ENCODE measurements around the gene FAM222A. TPM values are rescaled to one million over a fixed set of nuclear protein-coding genes. Genes with fewer than 3 reads are reported as not detected.

Gene FAM222A
- total RNA-seq, 1 donor from 2014 or later: 2.5 TPM

DNA sequence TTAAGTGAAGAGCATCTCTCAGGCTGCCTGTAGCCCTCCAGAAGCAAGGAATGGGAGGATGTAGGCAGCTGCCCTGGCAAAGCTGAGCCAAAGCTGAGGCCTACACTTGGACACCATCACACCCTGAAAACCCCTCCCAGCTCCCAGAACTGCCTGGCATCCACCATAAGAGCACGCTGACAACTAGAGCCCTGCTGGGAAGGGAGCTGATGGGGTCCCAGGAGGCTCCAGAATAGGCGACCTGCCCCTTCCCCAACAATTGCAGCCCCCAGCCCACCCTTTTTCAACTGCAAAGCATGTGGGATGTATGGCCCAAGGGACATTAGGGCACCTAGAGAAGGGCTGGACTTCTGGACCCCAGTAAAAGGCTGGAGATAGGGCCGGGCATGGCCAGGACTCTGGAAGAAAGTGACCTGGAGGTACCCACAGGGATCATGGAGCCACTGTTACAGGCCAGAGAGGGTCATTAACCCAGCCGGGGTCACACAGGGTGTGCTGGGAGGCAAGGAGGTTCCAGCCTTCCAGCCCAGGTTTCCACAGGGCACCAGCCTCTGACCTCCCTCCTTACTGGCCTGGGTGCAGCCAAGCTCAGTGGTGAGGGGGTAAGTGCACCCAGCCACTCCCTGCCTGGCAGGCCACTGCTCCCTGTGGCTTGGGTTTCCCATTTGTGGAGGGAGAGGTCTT lies 27.8 kb downstream of the FAM222A start:
- H3K9me3 ChIP-seq (ENCODE audit: low read depth): no peaks in the 10 kb centered on the region
- no peak overlapping the region for H3K4me2 ChIP-seq
- H3K27me3 ChIP-seq: no peaks in the 10 kb centered on the region
- TF ChIP-seq EZH2phosphoT487 (IDR thresholded peaks at IDR 0.05): no peak
- no peak for TF ChIP-seq EZH2 (IDR thresholded peaks at IDR 0.05)
- TF ChIP-seq, protein P1, sequence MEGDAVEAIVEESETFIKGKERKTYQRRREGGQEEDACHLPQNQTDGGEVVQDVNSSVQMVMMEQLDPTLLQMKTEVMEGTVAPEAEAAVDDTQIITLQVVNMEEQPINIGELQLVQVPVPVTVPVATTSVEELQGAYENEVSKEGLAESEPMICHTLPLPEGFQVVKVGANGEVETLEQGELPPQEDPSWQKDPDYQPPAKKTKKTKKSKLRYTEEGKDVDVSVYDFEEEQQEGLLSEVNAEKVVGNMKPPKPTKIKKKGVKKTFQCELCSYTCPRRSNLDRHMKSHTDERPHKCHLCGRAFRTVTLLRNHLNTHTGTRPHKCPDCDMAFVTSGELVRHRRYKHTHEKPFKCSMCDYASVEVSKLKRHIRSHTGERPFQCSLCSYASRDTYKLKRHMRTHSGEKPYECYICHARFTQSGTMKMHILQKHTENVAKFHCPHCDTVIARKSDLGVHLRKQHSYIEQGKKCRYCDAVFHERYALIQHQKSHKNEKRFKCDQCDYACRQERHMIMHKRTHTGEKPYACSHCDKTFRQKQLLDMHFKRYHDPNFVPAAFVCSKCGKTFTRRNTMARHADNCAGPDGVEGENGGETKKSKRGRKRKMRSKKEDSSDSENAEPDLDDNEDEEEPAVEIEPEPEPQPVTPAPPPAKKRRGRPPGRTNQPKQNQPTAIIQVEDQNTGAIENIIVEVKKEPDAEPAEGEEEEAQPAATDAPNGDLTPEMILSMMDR (IDR thresholded peaks at IDR 0.05): no peak
- Mint-ChIP-seq H3K27me3 (ENCODE audit: insufficient read depth, low read depth) (peaks cover 6% of the 10 kb centered on the region), H3K4me3 (no peak overlapping the region), H3K36me3 (no peaks in the 10 kb centered on the region), H3K4me1 (peaks cover 27% of the 10 kb centered on the region), H3K27ac (no peak overlapping the region), H3K9me3 (no peaks in the 10 kb centered on the region)
- H3K4me3 ChIP-seq: no peak overlapping the region
- peaks cover 32% of the 10 kb centered on the region for H3K4me1 ChIP-seq
- H3F3A ChIP-seq (ENCODE audit: low read depth): no peaks in the 10 kb centered on the region
- no peak overlapping the region for H3K9ac ChIP-seq
- DNase-seq (ENCODE audit: low spot score): no peak
- H3K79me2 ChIP-seq (ENCODE audit: low read depth): no peaks in the 10 kb centered on the region
- H3K36me3 ChIP-seq: no peaks in the 10 kb centered on the region
- H3K27ac ChIP-seq: no peak overlapping the region
- no peak overlapping the region for H2AFZ ChIP-seq (replicated peaks)
- H4K20me1 ChIP-seq (ENCODE audit: low read depth): peaks cover 67% of the 10 kb centered on the region

DNA sequence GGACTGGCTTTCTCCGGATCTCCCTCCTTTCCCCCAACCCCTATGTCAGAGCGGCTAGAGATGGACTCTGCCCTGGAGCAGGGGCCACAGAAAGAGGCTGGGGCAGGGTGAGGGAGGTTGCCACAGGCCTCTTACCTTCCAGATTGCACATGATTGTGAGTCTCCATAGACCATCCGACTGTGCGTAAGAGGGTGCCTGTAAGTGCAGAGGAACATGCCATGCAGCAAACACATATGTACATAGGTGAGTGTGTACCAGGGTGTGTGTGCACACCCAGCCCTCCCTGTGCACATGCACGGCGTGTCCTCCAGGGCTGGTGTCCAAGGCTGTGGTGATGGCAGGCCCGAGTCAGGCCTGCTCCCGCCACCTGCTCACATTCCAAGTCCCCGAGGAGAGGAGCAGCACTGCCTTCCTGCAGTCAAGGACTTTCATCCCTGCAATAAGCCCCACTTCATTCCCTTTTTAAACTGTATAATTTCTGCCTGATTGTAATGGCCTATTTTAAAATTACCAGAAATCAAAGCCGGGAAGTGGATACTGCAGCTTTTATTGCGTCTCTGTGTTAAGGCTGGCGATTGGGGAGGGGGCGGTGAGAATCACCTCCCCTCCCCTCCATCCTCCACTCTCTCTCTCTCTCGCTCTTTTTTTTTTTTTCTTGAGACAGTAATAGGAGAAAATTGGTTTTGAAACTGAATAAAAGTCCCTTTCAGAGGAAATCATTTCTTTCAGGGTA lies 28.5 kb downstream of the FAM222A start:
- Histone ChIP-seq H3F3A (ENCODE audit: low read depth) (no peaks in the 10 kb centered on the region), H3K9ac (no peak overlapping the region), H3K4me2 (no peak overlapping the region), H3K4me3 (no peak overlapping the region), H3K27ac (no peak overlapping the region), H3K4me1 (peaks cover 32% of the 10 kb centered on the region), H3K36me3 (no peaks in the 10 kb centered on the region), H2AFZ (replicated peaks) (no peak overlapping the region), H3K27me3 (no peaks in the 10 kb centered on the region), H3K9me3 (ENCODE audit: low read depth) (no peaks in the 10 kb centered on the region), H4K20me1 (ENCODE audit: low read depth) (peaks cover 61% of the 10 kb centered on the region), H3K79me2 (ENCODE audit: low read depth) (no peaks in the 10 kb centered on the region)
- no peaks in the 10 kb centered on the region for H3K9me3 Mint-ChIP-seq
- no peaks in the 10 kb centered on the region for H3K36me3 Mint-ChIP-seq
- peaks cover 23% of the 10 kb centered on the region for H3K4me1 Mint-ChIP-seq
- TF ChIP-seq EZH2 (IDR thresholded peaks at IDR 0.05): no peak
- no peak for TF ChIP-seq EZH2phosphoT487 (IDR thresholded peaks at IDR 0.05)
- TF ChIP-seq, protein P1 (IDR thresholded peaks at IDR 0.05): no peak
- H3K4me3 Mint-ChIP-seq: no peak overlapping the region
- peaks cover 2% of the 10 kb centered on the region for H3K27me3 Mint-ChIP-seq (ENCODE audit: insufficient read depth, low read depth)
- DNase-seq (ENCODE audit: low spot score): no peak
- no peak overlapping the region for H3K27ac Mint-ChIP-seq

- H3K27me3 ChIP-seq: no peaks in the 10 kb centered on the region
- Mint-ChIP-seq H3K9me3 (no peaks in the 10 kb centered on the region), H3K27me3 (ENCODE audit: insufficient read depth, low read depth) (no peaks in the 10 kb centered on the region), H3K36me3 (no peaks in the 10 kb centered on the region), H3K4me3 (no peak overlapping the region), H3K27ac (no peak overlapping the region), H3K4me1 (peaks cover 21% of the 10 kb centered on the region)
- H3K9me3 ChIP-seq (ENCODE audit: low read depth): no peaks in the 10 kb centered on the region
- H3K27ac ChIP-seq: no peak overlapping the region
- no peaks in the 10 kb centered on the region for H3F3A ChIP-seq (ENCODE audit: low read depth)
- no peak overlapping the region for H2AFZ ChIP-seq (replicated peaks)
- DNase-seq (ENCODE audit: low spot score): no peak
- H3K4me3 ChIP-seq: no peak overlapping the region
- no peak overlapping the region for H3K4me2 ChIP-seq
- TF ChIP-seq EZH2 (IDR thresholded peaks at IDR 0.05) (no peak), EZH2phosphoT487 (IDR thresholded peaks at IDR 0.05) (no peak)
- TF ChIP-seq, protein P1 (IDR thresholded peaks at IDR 0.05): no peak
- H3K4me1 ChIP-seq: peaks cover 24% of the 10 kb centered on the region
- no peaks in the 10 kb centered on the region for H3K79me2 ChIP-seq (ENCODE audit: low read depth)
- H3K36me3 ChIP-seq: no peaks in the 10 kb centered on the region
- H3K9ac ChIP-seq: no peak overlapping the region
- peaks cover 49% of the 10 kb centered on the region for H4K20me1 ChIP-seq (ENCODE audit: low read depth)
These were observed 29.7 kb downstream of the FAM222A start for GRCh38 chr12:109743076-109743910.
